Measurements from ENCODE around the gene C17orf75.
A peak's percentile ranks its signal among the peaks of the same experiment; 100 is the strongest.

C17orf75 gene

DNA sequence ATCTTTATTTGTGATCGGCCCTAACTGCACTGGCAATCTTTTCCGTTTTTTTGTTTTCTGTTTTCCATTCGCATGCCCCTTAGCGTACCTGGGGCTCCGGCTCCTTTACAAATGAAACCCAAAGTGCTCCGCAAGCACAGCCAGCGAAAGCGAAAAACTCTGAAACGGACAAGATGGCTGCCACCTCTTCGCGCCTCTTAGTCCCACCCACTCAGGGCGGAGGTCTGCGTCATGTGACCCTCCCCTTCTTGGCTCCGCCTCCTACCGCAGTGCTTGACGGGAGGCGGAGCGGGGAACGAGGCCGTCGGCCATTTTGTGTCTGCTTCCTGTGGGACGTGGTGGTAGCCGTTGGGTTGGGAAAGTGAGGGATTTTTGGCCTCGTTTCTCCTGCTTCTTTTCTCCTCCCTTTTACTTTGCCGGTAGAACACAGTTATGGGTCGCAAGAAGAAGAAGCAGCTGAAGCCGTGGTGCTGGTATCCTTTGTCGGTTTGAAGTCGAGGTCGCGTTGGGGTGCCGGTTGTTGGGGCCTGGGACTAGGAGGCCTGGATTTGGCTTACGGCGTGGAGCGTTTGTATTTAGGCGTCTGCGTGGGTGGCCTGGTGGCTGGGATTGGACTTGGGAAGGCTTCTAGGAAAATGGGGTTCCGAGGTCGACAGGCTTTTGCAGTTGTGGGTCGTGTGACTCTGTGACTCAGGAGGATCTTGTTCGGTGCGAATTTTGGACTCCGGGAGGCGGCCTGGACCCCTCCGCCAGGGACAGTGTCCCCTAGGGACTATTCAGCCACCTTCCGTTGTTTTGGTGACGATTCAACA lies 8.1 kb upstream of the C17orf75 start, which contains the start of gene ZNF207 (continued):
- no peak for TF ChIP-seq OSR2 (tag by site-specific recombination; IDR thresholded peaks at IDR 0.05)
- no peak for TF ChIP-seq ZNF274 (IDR thresholded peaks at IDR 0.05; ENCODE audit: low read length)
- no peak for TF ChIP-seq ZNF274 (tag by site-specific recombination; IDR thresholded peaks at IDR 0.05; ENCODE audit: borderline replicate concordance)
- peak; percentile 66; the same call in 1 of the 2 replicates for TF ChIP-seq KLF9 (tag by site-specific recombination; IDR thresholded peaks at IDR 0.05; ENCODE audit: low read depth)
- TF ChIP-seq, protein P1, sequence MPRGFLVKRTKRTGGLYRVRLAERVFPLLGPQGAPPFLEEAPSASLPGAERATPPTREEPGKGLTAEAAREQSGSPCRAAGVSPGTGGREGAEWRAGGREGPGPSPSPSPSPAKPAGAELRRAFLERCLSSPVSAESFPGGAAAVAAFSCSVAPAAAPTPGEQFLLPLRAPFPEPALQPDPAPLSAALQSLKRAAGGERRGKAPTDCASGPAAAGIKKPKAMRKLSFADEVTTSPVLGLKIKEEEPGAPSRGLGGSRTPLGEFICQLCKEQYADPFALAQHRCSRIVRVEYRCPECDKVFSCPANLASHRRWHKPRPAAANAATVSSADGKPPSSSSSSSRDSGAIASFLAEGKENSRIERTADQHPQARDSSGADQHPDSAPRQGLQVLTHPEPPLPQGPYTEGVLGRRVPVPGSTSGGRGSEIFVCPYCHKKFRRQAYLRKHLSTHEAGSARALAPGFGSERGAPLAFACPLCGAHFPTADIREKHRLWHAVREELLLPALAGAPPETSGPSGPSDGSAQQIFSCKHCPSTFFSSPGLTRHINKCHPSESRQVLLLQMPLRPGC (tag by site-specific recombination; IDR thresholded peaks at IDR 0.05): peak; percentile 13; the same call in 1 of the 2 replicates
- TF ChIP-seq ZFP37 (tag by site-specific recombination; IDR thresholded peaks at IDR 0.05): peak; percentile 72; the same call in 1 of the 2 replicates
- peak; percentile 40; the same call in 1 of the 2 replicates for TF ChIP-seq ZFP3 (tag by site-specific recombination; IDR thresholded peaks at IDR 0.05; ENCODE audit: low read depth)
- no peak for TF ChIP-seq ZNF132 (tag by site-specific recombination; IDR thresholded peaks at IDR 0.05; ENCODE audit: borderline replicate concordance)
- no peak for TF ChIP-seq KLF10 (tag by site-specific recombination; IDR thresholded peaks at IDR 0.05)
- peak; percentile 86; the same call in 1 of the 2 replicates for TF ChIP-seq KLF16 (tag by site-specific recombination; IDR thresholded peaks at IDR 0.05)
- TF ChIP-seq ZNF354C (tag by site-specific recombination; IDR thresholded peaks at IDR 0.05; ENCODE audit: borderline replicate concordance, low read depth): no peak
- TF ChIP-seq ZNF366 (tag by site-specific recombination; conservative IDR thresholded peaks at IDR 0.05): no peak
- TF ChIP-seq, protein P2, sequence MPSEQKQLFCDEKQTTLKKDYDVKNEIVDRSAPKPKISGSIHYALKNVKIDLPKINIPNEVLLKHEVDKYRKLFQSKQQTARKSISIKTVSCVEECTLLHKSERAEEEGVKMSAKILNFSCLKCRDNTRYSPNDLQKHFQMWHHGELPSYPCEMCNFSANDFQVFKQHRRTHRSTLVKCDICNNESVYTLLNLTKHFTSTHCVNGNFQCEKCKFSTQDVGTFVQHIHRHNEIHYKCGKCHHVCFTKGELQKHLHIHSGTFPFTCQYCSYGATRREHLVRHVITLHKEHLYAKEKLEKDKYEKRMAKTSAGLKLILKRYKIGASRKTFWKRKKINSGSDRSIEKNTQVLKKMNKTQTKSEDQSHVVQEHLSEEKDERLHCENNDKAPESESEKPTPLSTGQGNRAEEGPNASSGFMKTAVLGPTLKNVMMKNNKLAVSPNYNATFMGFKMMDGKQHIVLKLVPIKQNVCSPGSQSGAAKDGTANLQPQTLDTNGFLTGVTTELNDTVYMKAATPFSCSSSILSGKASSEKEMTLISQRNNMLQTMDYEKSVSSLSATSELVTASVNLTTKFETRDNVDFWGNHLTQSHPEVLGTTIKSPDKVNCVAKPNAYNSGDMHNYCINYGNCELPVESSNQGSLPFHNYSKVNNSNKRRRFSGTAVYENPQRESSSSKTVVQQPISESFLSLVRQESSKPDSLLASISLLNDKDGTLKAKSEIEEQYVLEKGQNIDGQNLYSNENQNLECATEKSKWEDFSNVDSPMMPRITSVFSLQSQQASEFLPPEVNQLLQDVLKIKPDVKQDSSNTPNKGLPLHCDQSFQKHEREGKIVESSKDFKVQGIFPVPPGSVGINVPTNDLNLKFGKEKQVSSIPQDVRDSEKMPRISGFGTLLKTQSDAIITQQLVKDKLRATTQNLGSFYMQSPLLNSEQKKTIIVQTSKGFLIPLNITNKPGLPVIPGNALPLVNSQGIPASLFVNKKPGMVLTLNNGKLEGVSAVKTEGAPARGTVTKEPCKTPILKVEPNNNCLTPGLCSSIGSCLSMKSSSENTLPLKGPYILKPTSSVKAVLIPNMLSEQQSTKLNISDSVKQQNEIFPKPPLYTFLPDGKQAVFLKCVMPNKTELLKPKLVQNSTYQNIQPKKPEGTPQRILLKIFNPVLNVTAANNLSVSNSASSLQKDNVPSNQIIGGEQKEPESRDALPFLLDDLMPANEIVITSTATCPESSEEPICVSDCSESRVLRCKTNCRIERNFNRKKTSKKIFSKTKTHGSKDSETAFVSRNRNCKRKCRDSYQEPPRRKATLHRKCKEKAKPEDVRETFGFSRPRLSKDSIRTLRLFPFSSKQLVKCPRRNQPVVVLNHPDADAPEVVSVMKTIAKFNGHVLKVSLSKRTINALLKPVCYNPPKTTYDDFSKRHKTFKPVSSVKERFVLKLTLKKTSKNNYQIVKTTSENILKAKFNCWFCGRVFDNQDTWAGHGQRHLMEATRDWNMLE (tag by site-specific recombination; conservative IDR thresholded peaks at IDR 0.05; ENCODE audit: low read depth): peak; percentile 26; the same call in 1 of the 2 replicates
- TF ChIP-seq ZNF558 (tag by site-specific recombination; IDR thresholded peaks at IDR 0.05): no peak
- no peak for TF ChIP-seq ZNF223 (tag by site-specific recombination; IDR thresholded peaks at IDR 0.05)
- TF ChIP-seq ZNF19 (tag by site-specific recombination; IDR thresholded peaks at IDR 0.05; ENCODE audit: low read depth): no peak
- TF ChIP-seq REPIN1 (tag by site-specific recombination; IDR thresholded peaks at IDR 0.05; ENCODE audit: low read depth): no peak
- peak; percentile 93 for TF ChIP-seq PRDM1 (tag by site-specific recombination; IDR thresholded peaks at IDR 0.05)
- TF ChIP-seq BCL11B (tag by site-specific recombination; IDR thresholded peaks at IDR 0.05; ENCODE audit: low read depth): 0 out of 2 replicates have a peak, but pooled peaks have one; percentile 33
- TF ChIP-seq, protein P3, sequence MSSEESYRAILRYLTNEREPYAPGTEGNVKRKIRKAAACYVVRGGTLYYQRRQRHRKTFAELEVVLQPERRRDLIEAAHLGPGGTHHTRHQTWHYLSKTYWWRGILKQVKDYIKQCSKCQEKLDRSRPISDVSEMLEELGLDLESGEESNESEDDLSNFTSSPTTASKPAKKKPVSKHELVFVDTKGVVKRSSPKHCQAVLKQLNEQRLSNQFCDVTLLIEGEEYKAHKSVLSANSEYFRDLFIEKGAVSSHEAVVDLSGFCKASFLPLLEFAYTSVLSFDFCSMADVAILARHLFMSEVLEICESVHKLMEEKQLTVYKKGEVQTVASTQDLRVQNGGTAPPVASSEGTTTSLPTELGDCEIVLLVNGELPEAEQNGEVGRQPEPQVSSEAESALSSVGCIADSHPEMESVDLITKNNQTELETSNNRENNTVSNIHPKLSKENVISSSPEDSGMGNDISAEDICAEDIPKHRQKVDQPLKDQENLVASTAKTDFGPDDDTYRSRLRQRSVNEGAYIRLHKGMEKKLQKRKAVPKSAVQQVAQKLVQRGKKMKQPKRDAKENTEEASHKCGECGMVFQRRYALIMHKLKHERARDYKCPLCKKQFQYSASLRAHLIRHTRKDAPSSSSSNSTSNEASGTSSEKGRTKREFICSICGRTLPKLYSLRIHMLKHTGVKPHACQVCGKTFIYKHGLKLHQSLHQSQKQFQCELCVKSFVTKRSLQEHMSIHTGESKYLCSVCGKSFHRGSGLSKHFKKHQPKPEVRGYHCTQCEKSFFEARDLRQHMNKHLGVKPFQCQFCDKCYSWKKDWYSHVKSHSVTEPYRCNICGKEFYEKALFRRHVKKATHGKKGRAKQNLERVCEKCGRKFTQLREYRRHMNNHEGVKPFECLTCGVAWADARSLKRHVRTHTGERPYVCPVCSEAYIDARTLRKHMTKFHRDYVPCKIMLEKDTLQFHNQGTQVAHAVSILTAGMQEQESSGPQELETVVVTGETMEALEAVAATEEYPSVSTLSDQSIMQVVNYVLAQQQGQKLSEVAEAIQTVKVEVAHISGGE (tag by site-specific recombination; conservative IDR thresholded peaks at IDR 0.05; ENCODE audit: low read depth): peak; percentile 57
- peak; percentile 69 for TF ChIP-seq OVOL3 (tag by site-specific recombination; IDR thresholded peaks at IDR 0.05)
- TF ChIP-seq, protein P4, sequence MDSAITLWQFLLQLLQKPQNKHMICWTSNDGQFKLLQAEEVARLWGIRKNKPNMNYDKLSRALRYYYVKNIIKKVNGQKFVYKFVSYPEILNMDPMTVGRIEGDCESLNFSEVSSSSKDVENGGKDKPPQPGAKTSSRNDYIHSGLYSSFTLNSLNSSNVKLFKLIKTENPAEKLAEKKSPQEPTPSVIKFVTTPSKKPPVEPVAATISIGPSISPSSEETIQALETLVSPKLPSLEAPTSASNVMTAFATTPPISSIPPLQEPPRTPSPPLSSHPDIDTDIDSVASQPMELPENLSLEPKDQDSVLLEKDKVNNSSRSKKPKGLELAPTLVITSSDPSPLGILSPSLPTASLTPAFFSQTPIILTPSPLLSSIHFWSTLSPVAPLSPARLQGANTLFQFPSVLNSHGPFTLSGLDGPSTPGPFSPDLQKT (IDR thresholded peaks at IDR 0.05; ENCODE audit: borderline replicate concordance, low read depth, low read length): no peak
- TF ChIP-seq KLF7 (tag by site-specific recombination; IDR thresholded peaks at IDR 0.05; ENCODE audit: borderline replicate concordance): peak; percentile 29; the same call in 1 of the 2 replicates
- TF ChIP-seq ZNF423 (tag by site-specific recombination; IDR thresholded peaks at IDR 0.05): peak; percentile 81
- peak; percentile 89; the same call in 1 of the 2 replicates for TF ChIP-seq ZNF324 (tag by site-specific recombination; IDR thresholded peaks at IDR 0.05)

Measured in HEK293 (cell line).